B cell (primary cell): ENCODE measurements around the gene KISS1R.

Source experiments
- CTCF ChIP-seq: fragments of 200-600 bp; IDR thresholded peaks from one replicate; pipeline ENCODE4 v1.8.0; 2022; ENCODE audit warnings: antibody characterized with exemption, mild to moderate bottlenecking
- EZH2 ChIP-seq: IDR thresholded peaks from 2 replicates; pipeline ENCODE4 v1.6.1; 2012; ENCODE audit warnings: borderline replicate concordance, low read depth, mild to moderate bottlenecking, moderate library complexity, low read length; ENCODE audit not compliant: insufficient read depth, poor library complexity, severe bottlenecking

GRCh38 chr19:883661-884211 is 33.4 kb upstream of the KISS1R start:
- TF ChIP-seq CTCF (no peak), EZH2 (no peak)
